HG03175 (cell line): Measurements from ENCODE around the gene C1QTNF7.

ENCODE experiments used
- ATAC-seq: cut with Tn5 transposase; IDR thresholded peaks from one replicate; pipeline ENCODE4 v1.9.1; 2021; ENCODE audit warnings: mild to moderate bottlenecking, moderate library complexity; ENCODE audit not compliant: unreplicated experiment

The C1QTNF7 gene

GRCh38 chr4:15413010-15413622 lies 14.7 kb upstream of the C1QTNF7 start:
- ATAC-seq: no peak

- ATAC-seq: no peak
These were observed 14.2 kb upstream of the C1QTNF7 start for GRCh38 chr4:15413623-15414019.

- no peak for ATAC-seq
These were observed 13.2 kb upstream of the C1QTNF7 start for GRCh38 chr4:15414551-15415091.

- ATAC-seq: no peak
These were observed 11.2 kb upstream of the C1QTNF7 start for GRCh38 chr4:15416357-15417232.

GRCh38 chr4:15417233-15417660 lies 10.6 kb upstream of the C1QTNF7 start:
- no peak for ATAC-seq

GRCh38 chr4:15418956-15419355 lies 8.9 kb upstream of the C1QTNF7 start:
- ATAC-seq: no peak

GRCh38 chr4:15420642-15421041 lies 7.2 kb upstream of the C1QTNF7 start:
- ATAC-seq: no peak

- ATAC-seq: no peak
These were observed 4.5 kb upstream of the C1QTNF7 start for GRCh38 chr4:15423285-15423711.

GRCh38 chr4:15425520-15425919 lies 2.3 kb upstream of the C1QTNF7 start:
- ATAC-seq: no peak

GRCh38 chr4:15427161-15427560 lies 672 bp upstream of the C1QTNF7 start:
- no peak for ATAC-seq

- no peak for ATAC-seq
These were observed 778 bp downstream of the C1QTNF7 start for GRCh38 chr4:15428611-15429010.

- no peak for ATAC-seq
These were observed 6.3 kb downstream of the C1QTNF7 start for GRCh38 chr4:15434091-15434490.

GRCh38 chr4:15434676-15435075 lies 6.8 kb downstream of the C1QTNF7 start:
- no peak for ATAC-seq

GRCh38 chr4:15436513-15436912 lies 8.7 kb downstream of the C1QTNF7 start:
- ATAC-seq: no peak

GRCh38 chr4:15438939-15439524 lies 11.2 kb downstream of the C1QTNF7 start:
- no peak for ATAC-seq

- ATAC-seq: no peak
These were observed 15.7 kb downstream of the C1QTNF7 start for GRCh38 chr4:15443371-15444160.

- no peak for ATAC-seq
These were observed 16.4 kb downstream of the C1QTNF7 start for GRCh38 chr4:15444276-15444675.

- no peak for ATAC-seq
These were observed 17.2 kb downstream of the C1QTNF7 start for GRCh38 chr4:15444879-15445547.

GRCh38 chr4:15451181-15451865 lies 23.5 kb downstream of the C1QTNF7 start:
- ATAC-seq: no peak
